Mesenchymal stem cell (in vitro differentiated cells and primary cell): ENCODE data around the gene CHCHD6.

Experiments
- DNase-seq: peaks from one replicate; pipeline ENCODE4 v3.0.0-alpha.2; 2013
- H2AFZ ChIP-seq: one replicate; pipeline ENCODE4 v1.6.1; 2013; ENCODE audit warnings: low read depth, mild to moderate bottlenecking, control low read depth, inconsistent platforms, low read length, moderate library complexity
- H2AK5ac ChIP-seq: 2 replicates; pipeline ENCODE4 v1.6.1; 2013; ENCODE audit warnings: low read length, moderate library complexity, mild to moderate bottlenecking, inconsistent platforms; ENCODE audit not compliant: severe bottlenecking
- H2BK120ac ChIP-seq: one replicate; pipeline ENCODE4 v1.6.1; 2013; ENCODE audit warnings: low read depth, mild to moderate bottlenecking, inconsistent platforms, low read length, moderate library complexity
- H2BK12ac ChIP-seq, 2 experiments: one replicate each; pipeline ENCODE4 v1.6.1; 2013; ENCODE audit warnings: inconsistent platforms in 2 of 2, low read length in 2 of 2, mild to moderate bottlenecking in 2 of 2, moderate library complexity in 2 of 2, control low read depth in 1 of 2
- H2BK15ac ChIP-seq: one replicate; pipeline ENCODE4 v1.6.1; 2013; ENCODE audit warnings: mild to moderate bottlenecking, low read depth, inconsistent platforms; ENCODE audit not compliant: poor library complexity, severe bottlenecking
- H2BK5ac ChIP-seq: 2 replicates; pipeline ENCODE4 v1.6.1; 2013; ENCODE audit warnings: low read depth, mild to moderate bottlenecking, low read length, control low read depth, inconsistent platforms; ENCODE audit not compliant: poor library complexity, severe bottlenecking
- H3K14ac ChIP-seq, 2 experiments: one replicate each; pipeline ENCODE4 v1.6.1; 2013; ENCODE audit warnings: inconsistent platforms in 2 of 2, low read length in 2 of 2, control low read depth in 1 of 2, mild to moderate bottlenecking in 1 of 2, moderate library complexity in 1 of 2
- H3K18ac ChIP-seq, 2 experiments: one replicate each; pipeline ENCODE4 v1.6.1; 2013; ENCODE audit warnings: inconsistent platforms in 2 of 2, low read length in 2 of 2, control low read depth in 1 of 2, low read depth in 1 of 2, mild to moderate bottlenecking in 1 of 2
- H3K23ac ChIP-seq, 2 experiments: one replicate each; pipeline ENCODE4 v1.6.1; 2013; ENCODE audit warnings: inconsistent platforms in 2 of 2, low read length in 2 of 2, mild to moderate bottlenecking in 2 of 2, moderate library complexity in 2 of 2, control low read depth in 1 of 2
- H3K27ac ChIP-seq: 2 replicates; pipeline ENCODE4 v1.5.1; 2013; ENCODE audit warnings: mild to moderate bottlenecking, moderate library complexity, low read length, control low read depth, inconsistent platforms; ENCODE audit not compliant: poor library complexity, severe bottlenecking
- H3K27me3 ChIP-seq, 2 experiments: 2 replicates each; pipeline versions ENCODE4 v1.6.1 to v1.7.0; 2013; ENCODE audit warnings: low read length in 2 of 2, mild to moderate bottlenecking in 2 of 2, moderate library complexity in 2 of 2, control low read depth in 1 of 2, inconsistent platforms in 1 of 2; ENCODE audit not compliant: control insufficient read depth in 1 of 2, insufficient read depth in 1 of 2
- H3K36me3 ChIP-seq, 2 experiments: 2 replicates each; pipeline versions ENCODE4 v1.6.1 to v1.7.0; 2013; ENCODE audit warnings: low read length in 2 of 2, control low read depth in 1 of 2, inconsistent platforms in 1 of 2, low read depth in 1 of 2, mild to moderate bottlenecking in 1 of 2; ENCODE audit not compliant: insufficient read depth in 2 of 2, control insufficient read depth in 1 of 2
- H3K4ac ChIP-seq, 2 experiments: one replicate each; pipeline ENCODE4 v1.6.1; 2013; ENCODE audit warnings: inconsistent platforms in 2 of 2, low read length in 2 of 2, mild to moderate bottlenecking in 2 of 2, moderate library complexity in 2 of 2, control low read depth in 1 of 2, low read depth in 1 of 2
- H3K4me1 ChIP-seq: 2 replicates; pipeline ENCODE4 v1.6.1; 2013; ENCODE audit warnings: low read depth, low read length, control low read depth; ENCODE audit not compliant: control insufficient read depth, insufficient read depth
- H3K4me2 ChIP-seq: 2 replicates; pipeline ENCODE4 v1.6.1; 2013; ENCODE audit warnings: low read length, mild to moderate bottlenecking, inconsistent platforms; ENCODE audit not compliant: poor library complexity, severe bottlenecking
- H3K4me3 ChIP-seq, 2 experiments: 2 replicates each; pipeline versions ENCODE4 v1.5.1 to v1.7.0; 2013; ENCODE audit warnings: low read length in 2 of 2, mild to moderate bottlenecking in 2 of 2, control low read depth in 1 of 2, low read depth in 1 of 2; ENCODE audit not compliant: insufficient read depth in 1 of 2
- H3K79me1 ChIP-seq: replicated peaks from 2 replicates; pipeline ENCODE4 v1.6.1; 2013; ENCODE audit warnings: mild to moderate bottlenecking, control low read depth, low read length, inconsistent platforms; ENCODE audit not compliant: poor library complexity, severe bottlenecking
- H3K9ac ChIP-seq: 2 replicates; pipeline ENCODE4 v1.7.0; 2013; ENCODE audit warnings: mild to moderate bottlenecking, low read length, moderate library complexity
- H3K9me3 ChIP-seq: 2 replicates; pipeline ENCODE4 v1.7.0; 2013; ENCODE audit warnings: mild to moderate bottlenecking, low read length; ENCODE audit not compliant: control insufficient read depth
- H4K8ac ChIP-seq: one replicate; pipeline ENCODE4 v1.6.1; 2013; ENCODE audit warnings: inconsistent platforms, mild to moderate bottlenecking, low read length, moderate library complexity
- H4K91ac ChIP-seq: one replicate; pipeline ENCODE4 v1.6.1; 2013; ENCODE audit warnings: mild to moderate bottlenecking, low read length, inconsistent platforms
- WGBS: methylation state at CpG from one replicate; pipeline ENCODE4 v1.1.7; 2013; ENCODE audit warnings: mixed read lengths; 5-methylcytosine and 5-hydroxymethylcytosine counted together

Gene CHCHD6

GRCh38 chr3:126752303-126753190 is 48.5 kb downstream of the CHCHD6 start:
- Histone ChIP-seq H2BK12ac (peak overlapping the region; percentile 47 to 95), H3K4me3 (no peak overlapping the region), H4K91ac (peak overlapping the region; percentile 77), H3K23ac (no peak overlapping the region), H4K8ac (peak overlapping the region; percentile 86), H2BK15ac (peak overlapping the region; percentile 44), H2BK120ac (peak overlapping the region; percentile 74), H3K79me1 (peaks cover 24% of the 10 kb centered on the region), H2BK5ac (peak overlapping the region; percentile 39), H3K14ac (no peak overlapping the region), H3K27me3 (no peaks in the 10 kb centered on the region), H3K18ac (peak overlapping the region; percentile 67), H2AFZ (peak overlapping the region; percentile 18), H2AK5ac (peak overlapping the region; percentile 91), H3K27ac (peak overlapping the region; percentile 61), H3K9ac (peak overlapping the region; percentile 65), H3K4me1 (peaks cover 21% of the 10 kb centered on the region), H3K9me3 (no peaks in the 10 kb centered on the region), H3K4me2 (no peak overlapping the region), H3K36me3 (no peaks in the 10 kb centered on the region), H3K4ac (peak overlapping the region; percentile 9 to 88)
- 54% methylated on average over 11 of the region's 15 CpGs for WGBS
- peak; percentile 83 for DNase-seq

DNA sequence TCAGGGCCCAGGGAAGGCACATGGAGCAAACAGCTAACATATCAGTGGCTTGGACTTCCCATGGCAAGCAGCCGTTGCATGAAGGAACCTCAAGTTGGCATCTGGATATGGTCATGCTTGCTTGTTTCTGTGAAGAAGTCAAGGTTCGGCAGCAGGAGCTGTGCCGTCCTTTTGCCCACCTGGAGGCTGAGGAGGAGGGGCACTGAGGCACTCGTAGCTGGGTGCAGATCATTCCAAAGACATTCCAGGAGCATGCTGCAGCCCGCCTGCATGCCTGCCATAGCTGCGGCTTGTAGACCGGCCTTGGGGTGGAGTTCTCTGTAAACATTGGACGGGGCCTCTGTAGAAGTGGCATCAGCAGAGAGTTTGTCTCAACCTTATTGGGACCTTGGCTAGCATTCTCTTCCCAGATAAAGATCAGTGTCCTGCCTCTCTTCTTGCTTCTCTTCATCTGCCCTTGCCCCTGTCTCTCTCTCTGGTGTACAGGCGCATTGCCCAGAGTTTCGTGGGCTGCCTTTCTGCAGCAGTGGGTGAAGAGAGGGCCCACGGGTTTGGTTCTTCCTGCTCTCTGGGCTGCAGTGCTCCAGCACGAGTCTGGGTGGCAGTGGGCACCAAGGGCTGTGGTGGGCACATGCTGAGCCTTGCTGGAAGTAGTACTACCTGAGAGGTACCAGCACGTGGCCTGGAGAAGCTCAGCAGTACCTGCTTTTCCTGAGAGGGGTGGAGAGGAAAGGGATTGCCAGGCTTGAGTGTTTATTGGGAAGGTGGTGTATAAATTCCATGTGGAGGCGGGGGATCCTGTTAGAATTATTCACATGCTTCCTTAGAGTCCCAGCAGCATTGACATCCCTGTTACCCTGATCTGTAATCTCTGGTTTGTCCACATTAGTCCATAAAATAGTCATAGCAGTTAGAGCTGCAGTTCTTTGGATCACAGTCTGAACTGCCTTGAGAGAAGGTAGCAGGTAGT is 49.4 kb downstream of the CHCHD6 start:
- Histone ChIP-seq H3K79me1 (peaks cover 21% of the 10 kb centered on the region), H3K36me3 (no peaks in the 10 kb centered on the region), H3K23ac (no peak overlapping the region), H2BK12ac (peak overlapping the region; percentile 59 to 95), H3K4me3 (no peak overlapping the region), H4K8ac (peak overlapping the region; percentile 36), H2BK120ac (peak overlapping the region; percentile 51), H3K4ac (peak overlapping the region in 1 of 2 experiments; percentile 12), H3K27ac (peak overlapping the region; percentile 61), H2BK5ac (no peak overlapping the region), H3K9ac (no peak overlapping the region), H3K14ac (peak overlapping the region in 1 of 2 experiments; percentile 35), H3K27me3 (no peaks in the 10 kb centered on the region), H2AK5ac (peak overlapping the region; percentile 91), H3K18ac (peak overlapping the region; percentile 67), H3K4me1 (peaks cover 21% of the 10 kb centered on the region), H4K91ac (peak overlapping the region; percentile 87), H3K9me3 (no peaks in the 10 kb centered on the region), H2AFZ (no peak overlapping the region), H3K4me2 (no peak overlapping the region), H2BK15ac (no peak overlapping the region)
- DNase-seq, result peak; percentile 76
- 63% methylated on average over 13 of the region's 14 CpGs for WGBS

DNA sequence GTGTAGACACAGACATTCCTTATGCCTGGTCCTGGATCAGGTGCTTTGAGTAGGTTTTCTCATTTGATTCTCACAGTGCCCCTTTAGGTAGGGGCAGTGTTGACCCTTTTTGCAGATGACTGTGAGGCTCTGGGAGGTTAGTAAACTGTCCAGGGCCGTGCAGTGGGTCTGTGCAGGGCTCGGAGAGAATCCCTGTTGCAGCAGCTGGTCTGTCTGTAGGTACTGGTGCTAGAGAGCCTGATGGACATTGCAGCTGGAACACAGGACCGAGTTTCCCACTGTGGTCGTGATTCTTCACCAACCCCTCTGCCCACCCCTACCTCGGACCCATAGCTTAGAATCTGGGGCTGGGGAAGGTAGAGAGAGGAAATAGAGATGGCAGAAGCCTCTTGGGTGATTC is 51.8 kb downstream of the CHCHD6 start:
- no peak for DNase-seq
- Histone ChIP-seq H2BK12ac (no peak overlapping the region), H3K27ac (no peak overlapping the region), H3K23ac (no peak overlapping the region), H3K4ac (no peak overlapping the region), H2AFZ (no peak overlapping the region), H3K27me3 (no peaks in the 10 kb centered on the region), H3K18ac (no peak overlapping the region), H2BK120ac (no peak overlapping the region), H3K4me1 (peaks cover 17% of the 10 kb centered on the region), H2BK15ac (no peak overlapping the region), H3K4me3 (no peak overlapping the region), H3K4me2 (no peak overlapping the region), H4K8ac (no peak overlapping the region), H3K36me3 (no peaks in the 10 kb centered on the region), H4K91ac (no peak overlapping the region), H2AK5ac (no peak overlapping the region), H2BK5ac (no peak overlapping the region), H3K9me3 (no peaks in the 10 kb centered on the region), H3K9ac (no peak overlapping the region), H3K14ac (no peak overlapping the region), H3K79me1 (peaks cover 22% of the 10 kb centered on the region)
- 90% methylated on average over 2 of the region's 5 CpGs for WGBS

DNA sequence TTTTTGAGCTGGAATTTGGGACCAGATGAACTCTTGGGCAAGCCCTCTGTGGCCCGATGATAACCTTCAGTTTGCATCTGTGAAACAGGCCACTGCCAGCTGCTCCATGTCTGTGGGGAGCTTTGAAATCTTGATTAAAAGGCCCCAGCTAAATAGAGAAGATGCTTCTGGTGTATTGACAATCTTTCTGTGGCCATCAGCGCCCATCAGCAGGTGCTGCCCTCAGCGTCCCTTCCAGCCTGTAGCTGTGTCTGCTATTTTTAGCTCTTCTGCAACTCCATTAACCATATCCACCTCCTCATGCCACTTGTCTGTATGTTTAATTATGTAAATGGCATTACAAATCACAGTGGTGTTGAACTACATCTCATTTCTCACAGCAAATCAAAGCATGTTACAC is 54.0 kb downstream of the CHCHD6 start:
- Histone ChIP-seq H4K91ac (no peak overlapping the region), H3K27me3 (no peaks in the 10 kb centered on the region), H2BK12ac (no peak overlapping the region), H3K4me1 (peaks cover 9% of the 10 kb centered on the region), H3K27ac (no peak overlapping the region), H3K36me3 (no peaks in the 10 kb centered on the region), H3K79me1 (peaks cover 22% of the 10 kb centered on the region), H3K4ac (no peak overlapping the region), H3K18ac (no peak overlapping the region), H3K9ac (no peak overlapping the region), H2AK5ac (no peak overlapping the region), H2BK5ac (no peak overlapping the region), H3K4me2 (no peak overlapping the region), H4K8ac (no peak overlapping the region), H3K4me3 (no peak overlapping the region), H2BK15ac (no peak overlapping the region), H3K9me3 (no peaks in the 10 kb centered on the region), H2AFZ (no peak overlapping the region), H2BK120ac (no peak overlapping the region), H3K23ac (no peak overlapping the region), H3K14ac (no peak overlapping the region)
- WGBS, result 100% methylated on average over 3 of the region's 3 CpGs
- DNase-seq, result no peak
